HCT116 (cell line): ENCODE data around the gene MYLK. TPM values are rescaled to one million over a fixed set of nuclear protein-coding genes. Genes with fewer than 3 reads are reported as not detected.
"Not testable (repeated sequence)": the region's sequence is repeated elsewhere in the genome, so short reads cannot be mapped to it uniquely, and the experiment has no call there.

Experiments used
- ATAC-seq: fragments of 200-7000 bp; cut with Tn5 transposase; 2 replicates; pipeline ENCODE4 v1.9.1; 2020; ENCODE audit warnings: mild to moderate bottlenecking, moderate library complexity
- BruUV-seq: library from RNA; stranded (reverse); fragments of 400-500 nt; replicated peaks from 2 replicates; lab custom pipeline; 2021; lab: Mats Ljungman, UMichigan
- CTCF ChIA-PET: fragments of 300-600 bp; sonication (Branson Sonifier 250); formaldehyde crosslinking; loops from one replicate; lab custom pipeline; 2021; ENCODE audit warnings: antibody characterized with exemption; lab: Charles Lee
- POLR2A ChIA-PET: fragments of 300-600, 350-600 bp; sonication (Branson Sonifier 250); formaldehyde crosslinking; loops from one replicate; lab custom pipeline; 2021; ENCODE audit warnings: antibody characterized with exemption; lab: Charles Lee
- RAD21 ChIA-PET, 2 experiments: fragments of 300-600 bp; sonication (Branson Sonifier 250); formaldehyde crosslinking; loops; one replicate each; lab custom pipeline; 2023; ENCODE audit warnings: low total read pairs in 2 of 2; ENCODE audit not compliant: uncharacterized antibody in 2 of 2, unreplicated experiment in 2 of 2, low non-redundant PET in 1 of 2; lab: Charles Lee
- DNase-seq: peaks from one replicate; pipeline ENCODE4 v3.0.0-alpha.2; 2010; ENCODE audit warnings: low read depth, low spot score
- H2AFZ ChIP-seq: fragments of 200-600 bp; shearing (Covaris generic), sonication (generic); 2 replicates; pipeline ENCODE4 v1.6.1; 2017; ENCODE audit warnings: low read depth, mixed run types, mixed read lengths, antibody characterized with exemption, low read length; ENCODE audit not compliant: poor library complexity, severe bottlenecking
- H3K27ac ChIP-seq: 2 replicates; pipeline ENCODE4 v1.5.1; 2012; ENCODE audit warnings: low read depth, low read length
- H3K27me3 ChIP-seq: fragments of 200-600 bp; sonication (generic); 2 replicates; pipeline ENCODE4 v1.6.1; 2016; ENCODE audit warnings: mixed run types, low read length, mixed read lengths; ENCODE audit not compliant: insufficient read depth
- H3K36me3 ChIP-seq, 2 experiments: fragments of 200-500 bp in 1 of 2; fragments of 200-600 bp in 1 of 2; sonication (Bioruptor generic) in 1 of 2; sonication (generic) in 1 of 2; 2 replicates each; pipeline versions ENCODE4 v1.5.1 to v1.6.1; 2014 to 2016; ENCODE audit warnings: low read length in 2 of 2, inconsistent platforms in 1 of 2, mixed read lengths in 1 of 2, mixed run types in 1 of 2; ENCODE audit not compliant: insufficient read depth in 2 of 2, control insufficient read depth in 1 of 2
- H3K4me1 ChIP-seq, 2 experiments: fragments of 200-600 bp in 1 of 2; sonication (generic) in 1 of 2; 2 replicates each; pipeline versions ENCODE4 v1.5.1 to v1.6.1; 2012 to 2017; ENCODE audit warnings: low read length in 2 of 2, inconsistent platforms in 1 of 2, mild to moderate bottlenecking in 1 of 2, mixed read lengths in 1 of 2, mixed run types in 1 of 2, moderate library complexity in 1 of 2; ENCODE audit not compliant: insufficient read depth in 2 of 2, control insufficient read depth in 1 of 2
- H3K4me2 ChIP-seq: fragments of 200-600 bp; sonication (generic); 2 replicates; pipeline ENCODE4 v1.6.1; 2017; ENCODE audit warnings: mixed run types, low read length, mixed read lengths
- H3K4me3 ChIP-seq, 2 experiments: fragments of 200-600 bp in 1 of 2; sonication (generic) in 1 of 2; replicated peaks in 1 of 2; 2 replicates each; pipeline ENCODE4 v1.5.1; 2011 to 2016; ENCODE audit warnings: low read length in 2 of 2, control low read depth in 1 of 2, low read depth in 1 of 2, mild to moderate bottlenecking in 1 of 2, mixed read lengths in 1 of 2, mixed run types in 1 of 2
- H3K79me2 ChIP-seq: fragments of 200-600 bp; sonication (generic); 2 replicates; pipeline ENCODE4 v1.6.1; 2017; ENCODE audit warnings: mild to moderate bottlenecking, mixed run types, low read length, moderate library complexity, mixed read lengths; ENCODE audit not compliant: insufficient read depth
- H3K9ac ChIP-seq: fragments of 200-600 bp; sonication (generic); 2 replicates; pipeline ENCODE4 v1.6.1; 2016; ENCODE audit warnings: low read length, mixed read lengths
- H3K9me2 ChIP-seq: fragments of 200-600 bp; sonication (generic), shearing (Covaris generic); 2 replicates; pipeline ENCODE4 v1.6.1; 2017; ENCODE audit warnings: mixed run types, mild to moderate bottlenecking, moderate library complexity; ENCODE audit not compliant: insufficient read depth
- H3K9me3 ChIP-seq, 2 experiments: fragments of 200-500 bp in 1 of 2; fragments of 200-600 bp in 1 of 2; sonication (Bioruptor generic) in 1 of 2; sonication (generic) in 1 of 2; 2 replicates each; pipeline ENCODE4 v1.6.1; 2014 to 2017; ENCODE audit warnings: low read length in 2 of 2, mixed read lengths in 2 of 2, inconsistent platforms in 1 of 2, low read depth in 1 of 2, mild to moderate bottlenecking in 1 of 2, mixed run types in 1 of 2, moderate library complexity in 1 of 2; ENCODE audit not compliant: control insufficient read depth in 1 of 2, insufficient read depth in 1 of 2
- H4K20me1 ChIP-seq: fragments of 200-600 bp; sonication (generic), shearing (Covaris generic); 2 replicates; pipeline ENCODE4 v1.6.1; 2017; ENCODE audit warnings: mixed run types, mild to moderate bottlenecking, moderate library complexity; ENCODE audit not compliant: insufficient read depth
- EZH2phosphoT487 ChIP-seq: fragments of 200-600 bp; IDR thresholded peaks from 2 replicates; pipeline ENCODE4 v1.6.1; 2018; ENCODE audit warnings: antibody characterized with exemption, borderline replicate concordance
- FOSL1 ChIP-seq: IDR thresholded peaks from 2 replicates; pipeline ENCODE4 v1.6.1; 2012; ENCODE audit warnings: low read depth
- POLR2A ChIP-seq: IDR thresholded peaks from 2 replicates; pipeline ENCODE4 v1.7.0; 2011; ENCODE audit warnings: borderline replicate concordance; ENCODE audit not compliant: insufficient read depth, insufficient read length; ENCODE audit errors: extremely low read depth
- RAD21 ChIP-seq: IDR thresholded peaks from 2 replicates; pipeline ENCODE4 v1.6.1; 2012; ENCODE audit warnings: low read depth, mild to moderate bottlenecking
- SIN3A ChIP-seq: IDR thresholded peaks from 2 replicates; pipeline ENCODE4 v1.6.1; 2012; ENCODE audit warnings: low read depth
- ZNF274 ChIP-seq: fragments of 200-500 bp; sonication (Bioruptor generic); IDR thresholded peaks from 2 replicates; pipeline ENCODE4 v1.6.1; 2014; ENCODE audit warnings: mild to moderate bottlenecking, low read depth, low read length, inconsistent platforms
- intact Hi-C: fragments of 100-400 bp; cut with micrococcal nuclease; formaldehyde crosslinking; loops from 2 replicates; pipeline ENCODE4 v1.10.0; 2022
- total RNA-seq: library from RNA; stranded (reverse); gene quantifications from one replicate; pipeline ENCODE4 v1.2.1, GENCODE V29; 2021; ENCODE audit not compliant: unreplicated experiment
- TF ChIP-seq, protein P1 (sequence below), 3 experiments: fragments of 200-600 bp in 1 of 3; sonication (generic) in 1 of 3; IDR thresholded peaks in 2 of 3; conservative IDR thresholded peaks in 1 of 3; 2 replicates each; pipeline ENCODE4 v1.5.1; 2012 to 2017; ENCODE audit warnings: low read depth in 2 of 3, low read length in 2 of 3, antibody characterized with exemption in 1 of 3, borderline replicate concordance in 1 of 3, control low read depth in 1 of 3, mild to moderate bottlenecking in 1 of 3, mixed read lengths in 1 of 3, mixed run types in 1 of 3, moderate library complexity in 1 of 3; ENCODE audit not compliant: insufficient read depth in 1 of 3
- TF ChIP-seq, protein P2 (sequence below): IDR thresholded peaks from 2 replicates; pipeline ENCODE4 v1.6.1; 2012; ENCODE audit warnings: low read depth

Gene MYLK
- total RNA-seq, 1 experiment from 2014 or later, result 3.8 TPM

DNA sequence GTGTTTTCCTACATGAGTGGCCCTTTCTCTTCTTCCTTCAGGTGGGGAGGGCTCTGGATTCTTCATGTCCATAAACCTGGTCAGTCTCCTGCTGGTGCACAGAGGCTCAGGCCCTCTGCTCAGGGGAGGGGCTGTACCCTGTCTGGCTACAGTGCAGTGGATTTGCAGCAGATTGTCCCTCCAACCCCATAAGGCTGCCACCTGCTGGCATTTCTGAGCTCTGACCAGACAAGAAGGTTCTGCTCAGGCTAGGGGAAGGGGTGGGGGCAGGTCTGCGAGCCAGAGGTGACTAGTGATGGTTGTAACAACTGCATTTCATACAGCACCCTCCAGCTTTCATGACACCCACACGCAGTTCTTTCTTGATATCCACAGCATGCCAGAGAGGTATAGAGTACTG is 182.1 kb downstream of the MYLK start:
- CTCF ChIA-PET, result interaction anchor here (1.0 to 1.6 kb wide), 4 partner anchors 14 to 52 kb away, joined by 3 to 26 read pairs (median 6); no protein-coding TSS in a partner anchor
- RAD21 ChIA-PET, result interaction anchor here (0.8 to 2.1 kb wide), 5 partner anchors 17 to 50 kb away, joined by 3 to 7 read pairs (median 3); no protein-coding TSS in a partner anchor
- H3K36me3 ChIP-seq, H3K9ac ChIP-seq, H3K9me3 ChIP-seq, BruUV-seq, H3K4me2 ChIP-seq, H3K27me3 ChIP-seq, POLR2A ChIA-PET, H3K4me3 ChIP-seq, H3K4me1 ChIP-seq, H2AFZ ChIP-seq, H3K9me2 ChIP-seq, H3K79me2 ChIP-seq, DNase-seq, H3K27ac ChIP-seq, H4K20me1 ChIP-seq: not testable (repeated sequence)
- intact Hi-C loops, result loop anchor here (1.0 kb wide), 1 partner anchor 50 kb away; no protein-coding TSS in a partner anchor
- TF ChIP-seq RAD21, result peak; percentile 45
- TF ChIP-seq, protein P1, sequence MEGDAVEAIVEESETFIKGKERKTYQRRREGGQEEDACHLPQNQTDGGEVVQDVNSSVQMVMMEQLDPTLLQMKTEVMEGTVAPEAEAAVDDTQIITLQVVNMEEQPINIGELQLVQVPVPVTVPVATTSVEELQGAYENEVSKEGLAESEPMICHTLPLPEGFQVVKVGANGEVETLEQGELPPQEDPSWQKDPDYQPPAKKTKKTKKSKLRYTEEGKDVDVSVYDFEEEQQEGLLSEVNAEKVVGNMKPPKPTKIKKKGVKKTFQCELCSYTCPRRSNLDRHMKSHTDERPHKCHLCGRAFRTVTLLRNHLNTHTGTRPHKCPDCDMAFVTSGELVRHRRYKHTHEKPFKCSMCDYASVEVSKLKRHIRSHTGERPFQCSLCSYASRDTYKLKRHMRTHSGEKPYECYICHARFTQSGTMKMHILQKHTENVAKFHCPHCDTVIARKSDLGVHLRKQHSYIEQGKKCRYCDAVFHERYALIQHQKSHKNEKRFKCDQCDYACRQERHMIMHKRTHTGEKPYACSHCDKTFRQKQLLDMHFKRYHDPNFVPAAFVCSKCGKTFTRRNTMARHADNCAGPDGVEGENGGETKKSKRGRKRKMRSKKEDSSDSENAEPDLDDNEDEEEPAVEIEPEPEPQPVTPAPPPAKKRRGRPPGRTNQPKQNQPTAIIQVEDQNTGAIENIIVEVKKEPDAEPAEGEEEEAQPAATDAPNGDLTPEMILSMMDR (IDR thresholded peaks at IDR 0.05 in 2 of 3, conservative IDR thresholded peaks at IDR 0.05 in 1 of 3; ENCODE audit: borderline replicate concordance in 1 of 3, insufficient read depth in 1 of 3, low read depth in 2 of 3, low read length in 2 of 3), result peak; percentile 56 to 65 (median 59); a peak in 5 of 6 replicates
- peak; percentile 99 for ATAC-seq

DNA sequence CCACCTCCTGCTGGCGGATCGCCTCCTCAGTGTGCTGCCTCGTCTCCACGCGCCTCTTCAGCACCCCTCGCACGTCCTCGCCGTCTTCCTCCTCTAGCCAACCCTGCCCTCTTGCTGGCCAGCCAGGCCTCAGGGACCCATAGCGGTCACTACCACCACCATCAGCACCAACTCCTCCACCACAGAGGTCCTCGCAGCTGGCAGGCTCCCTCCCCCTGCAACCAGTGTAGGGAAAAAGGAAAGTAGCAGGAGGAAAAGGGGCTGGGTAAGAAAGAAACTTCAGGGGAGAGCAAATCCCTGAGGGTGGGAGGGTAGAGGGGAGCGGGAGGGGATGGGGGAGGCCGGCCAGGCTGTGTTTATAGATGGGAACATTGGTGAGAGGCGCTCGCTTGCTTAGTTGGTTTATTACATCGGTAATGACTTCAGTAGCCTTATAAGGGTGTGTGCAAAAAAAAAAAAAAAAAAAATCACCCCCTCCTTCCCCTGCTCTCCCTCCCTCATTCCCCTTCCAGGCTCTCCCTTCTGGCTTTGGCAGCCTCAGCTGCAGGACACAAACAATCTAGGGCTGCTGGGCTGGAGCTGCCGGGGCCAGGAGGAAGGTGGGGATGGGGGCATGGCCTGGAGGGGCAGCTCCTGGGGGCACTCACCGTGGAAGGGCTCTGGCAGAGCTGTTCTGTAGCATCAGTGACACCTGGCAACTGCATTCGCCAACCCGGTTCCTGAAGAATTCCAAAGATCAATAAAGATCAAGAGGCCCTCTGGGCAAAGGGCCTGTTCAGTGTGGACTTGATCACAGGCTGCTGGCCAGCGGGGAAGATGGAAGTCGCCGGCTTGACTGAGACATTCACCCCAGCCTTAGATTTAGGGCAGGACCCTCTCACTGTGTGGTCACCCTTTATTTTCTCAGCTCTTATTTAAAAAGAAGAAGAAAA is 183.1 kb downstream of the MYLK start:
- Histone ChIP-seq H2AFZ (no peak overlapping the region), H3K79me2 (no peaks in the 10 kb centered on the region), H3K27me3 (no peaks in the 10 kb centered on the region), H3K4me1 (no peaks in the 10 kb centered on the region), H4K20me1 (no peaks in the 10 kb centered on the region), H3K9me2 (no peaks in the 10 kb centered on the region), H3K27ac (no peak overlapping the region), H3K9me3 (no peaks in the 10 kb centered on the region), H3K36me3 (no peaks in the 10 kb centered on the region), H3K4me2 (no peak overlapping the region), H3K4me3 (no peak overlapping the region), H3K9ac (no peak overlapping the region)
- ChIA-PET CTCF (interaction anchor here (1.2 to 1.6 kb wide), 2 partner anchors 22 to 51 kb away, joined by 3 to 7 read pairs; no protein-coding TSS in a partner anchor), RAD21 (interaction anchor here (1.2 to 2.1 kb wide), 3 partner anchors 48 to 49 kb away, joined by 3 to 7 read pairs (median 3); no protein-coding TSS in a partner anchor), POLR2A (no interaction called here)
- DNase-seq (no peak), ATAC-seq (no peak)
- intact Hi-C loops, result no loop called here
- TF ChIP-seq POLR2A (no peak), SIN3A (no peak), ZNF274 (no peak), FOSL1 (no peak), EZH2phosphoT487 (no peak)
- TF ChIP-seq, protein P2, sequence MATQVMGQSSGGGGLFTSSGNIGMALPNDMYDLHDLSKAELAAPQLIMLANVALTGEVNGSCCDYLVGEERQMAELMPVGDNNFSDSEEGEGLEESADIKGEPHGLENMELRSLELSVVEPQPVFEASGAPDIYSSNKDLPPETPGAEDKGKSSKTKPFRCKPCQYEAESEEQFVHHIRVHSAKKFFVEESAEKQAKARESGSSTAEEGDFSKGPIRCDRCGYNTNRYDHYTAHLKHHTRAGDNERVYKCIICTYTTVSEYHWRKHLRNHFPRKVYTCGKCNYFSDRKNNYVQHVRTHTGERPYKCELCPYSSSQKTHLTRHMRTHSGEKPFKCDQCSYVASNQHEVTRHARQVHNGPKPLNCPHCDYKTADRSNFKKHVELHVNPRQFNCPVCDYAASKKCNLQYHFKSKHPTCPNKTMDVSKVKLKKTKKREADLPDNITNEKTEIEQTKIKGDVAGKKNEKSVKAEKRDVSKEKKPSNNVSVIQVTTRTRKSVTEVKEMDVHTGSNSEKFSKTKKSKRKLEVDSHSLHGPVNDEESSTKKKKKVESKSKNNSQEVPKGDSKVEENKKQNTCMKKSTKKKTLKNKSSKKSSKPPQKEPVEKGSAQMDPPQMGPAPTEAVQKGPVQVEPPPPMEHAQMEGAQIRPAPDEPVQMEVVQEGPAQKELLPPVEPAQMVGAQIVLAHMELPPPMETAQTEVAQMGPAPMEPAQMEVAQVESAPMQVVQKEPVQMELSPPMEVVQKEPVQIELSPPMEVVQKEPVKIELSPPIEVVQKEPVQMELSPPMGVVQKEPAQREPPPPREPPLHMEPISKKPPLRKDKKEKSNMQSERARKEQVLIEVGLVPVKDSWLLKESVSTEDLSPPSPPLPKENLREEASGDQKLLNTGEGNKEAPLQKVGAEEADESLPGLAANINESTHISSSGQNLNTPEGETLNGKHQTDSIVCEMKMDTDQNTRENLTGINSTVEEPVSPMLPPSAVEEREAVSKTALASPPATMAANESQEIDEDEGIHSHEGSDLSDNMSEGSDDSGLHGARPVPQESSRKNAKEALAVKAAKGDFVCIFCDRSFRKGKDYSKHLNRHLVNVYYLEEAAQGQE, result no peak
- BruUV-seq, result no TSS peak
